GM12865 (cell line): ENCODE measurements around the gene ITGAE.

Experiments
- DNase-seq: peaks from one replicate; pipeline ENCODE4 v3.0.0; 2010; ENCODE audit warnings: low read depth
- H3K4me3 ChIP-seq: 2 replicates; pipeline ENCODE4 v1.5.1; 2011; ENCODE audit warnings: mild to moderate bottlenecking, low read depth, low read length, control low read depth
- TF ChIP-seq, protein P1 (sequence below): IDR thresholded peaks from 2 replicates; pipeline ENCODE4 v1.5.1; 2011; ENCODE audit warnings: low read length, control low read depth, low read depth, inconsistent platforms; ENCODE audit not compliant: insufficient read depth; ENCODE audit errors: missing control alignments

The ITGAE gene

DNA sequence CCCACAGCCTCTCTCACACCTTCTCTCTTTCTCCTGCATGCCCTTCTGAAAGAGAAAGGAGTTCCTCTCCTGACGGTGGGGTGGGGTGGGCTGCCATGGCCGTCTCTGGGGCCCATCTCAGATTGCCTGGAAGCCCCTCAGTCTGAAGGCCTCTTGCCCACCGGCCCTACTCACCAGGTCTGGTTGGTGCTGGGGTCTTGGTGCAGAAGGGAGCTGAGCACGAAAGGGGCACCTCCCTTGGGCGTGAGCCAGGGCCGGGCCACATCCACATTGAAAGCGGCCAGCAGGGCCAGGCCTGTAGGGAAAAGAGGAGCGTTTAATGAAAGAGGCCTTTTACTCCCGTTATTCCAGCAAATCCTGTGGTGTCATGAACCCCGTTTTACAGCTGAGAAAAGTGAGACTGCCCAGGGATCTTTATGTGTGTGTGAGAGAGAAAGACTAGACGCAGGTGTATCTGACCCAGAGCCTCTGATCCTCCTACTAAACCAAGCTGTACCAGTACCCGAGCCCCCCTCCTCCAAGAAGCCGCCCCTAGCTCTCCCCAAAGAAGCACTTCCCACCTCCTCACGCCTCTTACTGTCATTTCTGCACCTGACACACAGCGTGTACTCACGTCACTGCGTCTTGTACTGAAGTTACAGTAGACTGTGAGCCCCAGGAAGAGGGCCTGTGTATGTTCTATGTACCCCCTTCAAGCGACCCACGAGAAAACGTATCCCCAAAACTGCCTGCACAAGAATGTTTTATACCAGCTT lies 23.4 kb downstream of the ITGAE start:
- DNase-seq, result no peak
- H3K4me3 ChIP-seq, result no peak overlapping the region
- TF ChIP-seq, protein P1, sequence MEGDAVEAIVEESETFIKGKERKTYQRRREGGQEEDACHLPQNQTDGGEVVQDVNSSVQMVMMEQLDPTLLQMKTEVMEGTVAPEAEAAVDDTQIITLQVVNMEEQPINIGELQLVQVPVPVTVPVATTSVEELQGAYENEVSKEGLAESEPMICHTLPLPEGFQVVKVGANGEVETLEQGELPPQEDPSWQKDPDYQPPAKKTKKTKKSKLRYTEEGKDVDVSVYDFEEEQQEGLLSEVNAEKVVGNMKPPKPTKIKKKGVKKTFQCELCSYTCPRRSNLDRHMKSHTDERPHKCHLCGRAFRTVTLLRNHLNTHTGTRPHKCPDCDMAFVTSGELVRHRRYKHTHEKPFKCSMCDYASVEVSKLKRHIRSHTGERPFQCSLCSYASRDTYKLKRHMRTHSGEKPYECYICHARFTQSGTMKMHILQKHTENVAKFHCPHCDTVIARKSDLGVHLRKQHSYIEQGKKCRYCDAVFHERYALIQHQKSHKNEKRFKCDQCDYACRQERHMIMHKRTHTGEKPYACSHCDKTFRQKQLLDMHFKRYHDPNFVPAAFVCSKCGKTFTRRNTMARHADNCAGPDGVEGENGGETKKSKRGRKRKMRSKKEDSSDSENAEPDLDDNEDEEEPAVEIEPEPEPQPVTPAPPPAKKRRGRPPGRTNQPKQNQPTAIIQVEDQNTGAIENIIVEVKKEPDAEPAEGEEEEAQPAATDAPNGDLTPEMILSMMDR, result no peak

DNA sequence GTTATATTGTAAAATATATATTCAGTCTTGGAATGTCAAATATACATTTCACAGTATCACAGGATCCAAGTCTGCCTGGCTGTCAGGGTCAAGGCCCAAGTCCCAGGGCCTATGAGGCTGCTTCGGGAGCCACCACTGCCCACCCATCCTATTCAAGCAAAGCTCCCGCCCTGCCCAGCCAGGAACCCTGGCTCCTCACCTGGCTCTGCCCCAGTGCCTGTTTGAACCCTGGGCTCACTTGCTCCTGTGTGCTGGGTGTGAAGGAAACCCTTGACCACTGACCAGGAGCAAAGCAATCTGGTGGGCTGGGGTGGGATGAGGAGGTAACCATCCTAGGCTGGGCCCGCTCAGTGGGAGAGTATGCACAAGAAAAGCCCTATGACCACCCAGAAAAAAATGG lies 27.0 kb downstream of the ITGAE start:
- DNase-seq, result no peak
- H3K4me3 ChIP-seq, result no peak overlapping the region
- TF ChIP-seq, protein P1, result no peak

DNA sequence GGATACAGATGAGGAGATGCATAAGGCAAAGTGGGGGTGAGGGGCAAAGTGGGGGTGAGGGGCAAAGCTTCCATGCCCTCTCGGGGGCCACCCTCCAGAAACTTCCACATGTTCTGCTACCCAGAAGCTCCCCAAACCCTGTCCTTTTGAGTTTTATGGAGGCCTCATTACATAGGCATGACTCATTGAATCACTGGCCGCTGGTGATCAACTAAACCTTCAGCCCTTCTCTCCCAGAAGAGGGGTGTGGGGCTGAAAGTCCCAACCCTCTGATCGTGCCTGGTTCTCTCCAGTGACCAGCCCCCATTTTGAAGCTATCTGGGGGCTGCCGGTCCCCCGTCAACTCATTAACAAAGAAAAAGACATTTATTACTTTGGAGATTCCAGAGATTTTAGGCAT lies 27.5 kb downstream of the ITGAE start:
- H3K4me3 ChIP-seq, result no peak overlapping the region
- DNase-seq, result no peak
- TF ChIP-seq, protein P1, result no peak

DNA sequence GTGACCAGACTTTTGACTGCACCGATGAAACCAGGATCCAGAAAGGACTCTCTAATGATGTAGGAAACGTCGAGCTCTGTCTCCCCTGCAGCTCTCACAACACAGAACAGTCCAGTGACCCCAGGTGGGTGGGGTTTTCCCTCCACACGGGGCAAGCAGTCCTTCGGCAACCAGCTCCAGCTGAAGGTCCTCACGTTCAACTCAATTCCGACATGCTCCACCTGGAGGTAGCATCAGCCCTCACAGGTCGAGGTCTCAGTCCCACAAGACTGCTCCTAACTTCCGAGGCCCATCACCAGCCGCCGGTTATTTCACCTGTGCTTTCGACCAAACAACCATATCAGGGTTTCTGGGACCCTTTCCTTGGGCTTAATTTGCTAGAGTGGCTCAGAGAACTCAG lies 28.2 kb downstream of the ITGAE start:
- TF ChIP-seq, protein P1, result no peak
- H3K4me3 ChIP-seq, result no peak overlapping the region
- DNase-seq, result no peak

DNA sequence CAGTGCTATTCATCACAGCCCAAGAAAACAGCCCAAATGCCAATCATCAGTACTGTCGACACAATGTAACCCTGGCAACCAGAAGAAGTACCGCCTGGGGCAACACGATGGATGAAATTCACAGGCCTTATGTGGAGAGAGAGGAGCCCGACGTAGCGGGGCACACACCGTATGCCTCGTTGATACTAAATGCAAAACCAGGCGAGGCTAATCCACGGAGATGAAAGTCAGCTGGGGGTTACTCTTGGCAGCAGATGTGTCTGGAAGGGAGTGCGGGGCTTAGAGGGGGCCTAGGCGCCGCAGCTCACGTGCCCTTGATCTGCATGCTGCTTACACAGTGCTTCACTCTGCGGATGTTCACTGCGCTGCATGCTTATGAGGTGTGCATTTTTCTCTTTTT lies 29.8 kb downstream of the ITGAE start:
- no peak overlapping the region for H3K4me3 ChIP-seq
- DNase-seq, result no peak
- TF ChIP-seq, protein P1, result no peak

DNA sequence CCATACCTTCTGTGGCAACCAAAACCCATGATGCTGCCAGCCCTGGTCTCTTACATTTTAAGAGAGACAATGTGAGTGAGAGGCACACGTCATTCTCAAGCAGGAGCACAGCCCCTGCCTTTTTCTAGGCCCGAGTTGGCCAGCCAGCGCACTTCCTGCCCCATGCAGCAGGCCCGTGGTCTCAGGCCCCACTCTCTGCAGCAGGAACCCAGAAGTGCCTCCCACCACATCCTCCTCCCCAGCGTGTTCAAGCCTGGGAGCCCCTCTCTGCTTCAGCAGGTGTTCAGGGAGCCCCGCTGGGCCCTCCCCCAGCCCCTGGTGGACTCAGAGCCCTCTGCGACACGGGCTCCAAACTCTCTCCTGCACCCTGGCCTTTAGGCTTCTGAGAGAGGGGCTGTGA lies 30.5 kb downstream of the ITGAE start:
- DNase-seq, result peak; percentile 63

DNA sequence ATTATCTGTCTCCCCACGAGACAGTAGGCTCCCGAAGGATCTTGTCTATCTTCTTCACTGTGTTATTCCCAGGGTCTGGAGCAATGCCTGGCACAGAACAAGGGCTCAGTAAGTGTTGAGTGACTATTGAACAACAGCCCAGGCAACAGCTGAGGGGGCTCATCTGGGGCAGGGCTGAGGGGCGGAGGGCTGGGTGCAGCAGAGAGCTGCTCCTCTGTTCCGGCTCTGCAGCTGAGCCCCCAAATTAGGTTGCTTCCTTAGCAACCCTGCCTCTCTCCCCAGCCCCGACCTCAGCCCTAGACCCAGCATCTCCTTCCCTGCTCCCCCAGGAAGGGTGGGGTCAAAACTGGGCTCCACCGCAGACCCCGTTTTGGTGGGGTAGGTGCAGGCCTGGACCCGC lies 32.2 kb downstream of the ITGAE start:
- no peak for DNase-seq
- TF ChIP-seq, protein P1, result no peak
- H3K4me3 ChIP-seq, result no peak overlapping the region

More for the DNA sequence above, 30.5 kb downstream of the ITGAE start:
- H3K4me3 ChIP-seq, result no peak overlapping the region
- TF ChIP-seq, protein P1, result no peak
